LNCAP (cell line): ENCODE data around the gene PID1.

Experiments used
- TF ChIP-seq, protein P1 (sequence below): fragments of 450-650 bp; IDR thresholded peaks from 2 replicates; pipeline ENCODE4 v1.5.1; 2017; ENCODE audit warnings: mild to moderate bottlenecking

PID1 gene

DNA sequence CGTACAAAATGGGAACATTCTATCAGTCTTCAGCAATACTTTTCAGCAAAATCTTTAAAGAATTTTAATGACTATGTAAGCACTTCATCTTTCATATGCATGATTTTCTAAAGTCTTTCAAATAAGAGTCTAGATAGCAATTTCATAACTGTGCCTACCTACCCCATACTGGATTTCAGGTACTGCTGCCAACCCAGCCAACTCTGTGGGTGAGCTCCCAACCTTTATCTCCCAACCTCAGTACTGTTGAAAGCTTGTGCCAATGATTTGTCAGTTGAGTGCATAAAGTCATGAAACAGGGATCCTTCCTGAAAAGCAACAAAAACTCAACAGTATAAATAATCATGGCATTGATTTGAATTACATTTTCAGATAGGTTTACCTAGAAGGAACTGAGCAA is 296.9 kb downstream of the PID1 start:
- TF ChIP-seq, protein P1, sequence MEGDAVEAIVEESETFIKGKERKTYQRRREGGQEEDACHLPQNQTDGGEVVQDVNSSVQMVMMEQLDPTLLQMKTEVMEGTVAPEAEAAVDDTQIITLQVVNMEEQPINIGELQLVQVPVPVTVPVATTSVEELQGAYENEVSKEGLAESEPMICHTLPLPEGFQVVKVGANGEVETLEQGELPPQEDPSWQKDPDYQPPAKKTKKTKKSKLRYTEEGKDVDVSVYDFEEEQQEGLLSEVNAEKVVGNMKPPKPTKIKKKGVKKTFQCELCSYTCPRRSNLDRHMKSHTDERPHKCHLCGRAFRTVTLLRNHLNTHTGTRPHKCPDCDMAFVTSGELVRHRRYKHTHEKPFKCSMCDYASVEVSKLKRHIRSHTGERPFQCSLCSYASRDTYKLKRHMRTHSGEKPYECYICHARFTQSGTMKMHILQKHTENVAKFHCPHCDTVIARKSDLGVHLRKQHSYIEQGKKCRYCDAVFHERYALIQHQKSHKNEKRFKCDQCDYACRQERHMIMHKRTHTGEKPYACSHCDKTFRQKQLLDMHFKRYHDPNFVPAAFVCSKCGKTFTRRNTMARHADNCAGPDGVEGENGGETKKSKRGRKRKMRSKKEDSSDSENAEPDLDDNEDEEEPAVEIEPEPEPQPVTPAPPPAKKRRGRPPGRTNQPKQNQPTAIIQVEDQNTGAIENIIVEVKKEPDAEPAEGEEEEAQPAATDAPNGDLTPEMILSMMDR = no peak
